ENCODE data around the gene SPEM2.
A peak's percentile ranks its signal among the peaks of the same experiment; 100 is the strongest.

The SPEM2 gene

DNA sequence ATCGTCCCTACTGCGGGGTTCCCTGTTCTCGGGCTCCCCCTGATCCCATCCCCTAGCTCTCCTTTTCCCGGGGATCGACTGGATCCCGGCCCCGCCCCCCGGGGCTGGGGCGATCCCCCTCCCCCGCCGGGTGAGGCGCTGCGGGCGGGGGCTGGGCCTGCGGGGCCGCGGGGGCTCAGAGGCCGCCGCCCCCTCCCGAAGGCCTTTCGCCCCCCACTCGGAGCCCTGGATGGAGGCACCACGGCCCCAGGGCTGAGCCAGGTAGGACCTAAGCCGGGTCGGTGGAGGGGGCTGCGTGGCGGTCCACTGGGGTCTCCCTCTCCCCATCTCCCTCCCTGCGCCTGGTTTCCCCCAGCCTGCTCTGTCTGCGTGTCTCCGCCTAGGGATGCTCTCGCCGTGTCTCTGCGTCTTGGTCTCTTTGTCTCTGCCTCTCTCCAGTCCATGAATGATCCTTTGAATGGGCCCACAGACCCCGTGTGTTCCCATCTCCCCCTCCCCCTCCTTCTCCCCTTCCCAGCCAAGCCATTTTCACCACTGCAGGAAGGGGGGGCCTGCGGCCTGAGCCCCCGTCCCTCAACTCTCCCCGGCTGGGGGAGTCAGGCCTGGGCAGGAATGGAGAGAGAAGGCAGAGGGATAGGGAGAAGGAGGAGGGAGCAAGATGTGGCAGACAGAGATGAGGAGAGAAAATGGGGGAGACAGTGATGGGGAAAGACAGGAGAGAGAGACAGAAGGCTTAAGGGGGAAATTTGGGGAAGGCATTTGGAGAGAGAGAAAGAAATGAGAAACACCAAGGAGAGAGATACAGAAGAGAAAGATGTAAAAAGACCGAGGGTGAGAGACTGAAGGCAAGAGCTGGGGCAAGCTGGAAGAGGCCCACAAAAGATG lies 19.8 kb upstream of the SPEM2 start:
- Mint-ChIP-seq H3K27ac (peak overlapping the region; percentile 48 to 95 (median 91)), H3K4me1 (peaks cover 19% of the 10 kb centered on the region), H3K9me3 (no peaks in the 10 kb centered on the region), H3K27me3 (ENCODE audit: low read depth) (peaks cover 6% of the 10 kb centered on the region), H3K36me3 (ENCODE audit: low read depth) (peaks cover 22% of the 10 kb centered on the region), H3K4me3 (peak overlapping the region; percentile 93 to 97 (median 94))
- TF ChIP-seq, protein P1, sequence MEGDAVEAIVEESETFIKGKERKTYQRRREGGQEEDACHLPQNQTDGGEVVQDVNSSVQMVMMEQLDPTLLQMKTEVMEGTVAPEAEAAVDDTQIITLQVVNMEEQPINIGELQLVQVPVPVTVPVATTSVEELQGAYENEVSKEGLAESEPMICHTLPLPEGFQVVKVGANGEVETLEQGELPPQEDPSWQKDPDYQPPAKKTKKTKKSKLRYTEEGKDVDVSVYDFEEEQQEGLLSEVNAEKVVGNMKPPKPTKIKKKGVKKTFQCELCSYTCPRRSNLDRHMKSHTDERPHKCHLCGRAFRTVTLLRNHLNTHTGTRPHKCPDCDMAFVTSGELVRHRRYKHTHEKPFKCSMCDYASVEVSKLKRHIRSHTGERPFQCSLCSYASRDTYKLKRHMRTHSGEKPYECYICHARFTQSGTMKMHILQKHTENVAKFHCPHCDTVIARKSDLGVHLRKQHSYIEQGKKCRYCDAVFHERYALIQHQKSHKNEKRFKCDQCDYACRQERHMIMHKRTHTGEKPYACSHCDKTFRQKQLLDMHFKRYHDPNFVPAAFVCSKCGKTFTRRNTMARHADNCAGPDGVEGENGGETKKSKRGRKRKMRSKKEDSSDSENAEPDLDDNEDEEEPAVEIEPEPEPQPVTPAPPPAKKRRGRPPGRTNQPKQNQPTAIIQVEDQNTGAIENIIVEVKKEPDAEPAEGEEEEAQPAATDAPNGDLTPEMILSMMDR (IDR thresholded peaks at IDR 0.05; ENCODE audit: unreplicated experiment in 3 of 3) = no peak

DNA sequence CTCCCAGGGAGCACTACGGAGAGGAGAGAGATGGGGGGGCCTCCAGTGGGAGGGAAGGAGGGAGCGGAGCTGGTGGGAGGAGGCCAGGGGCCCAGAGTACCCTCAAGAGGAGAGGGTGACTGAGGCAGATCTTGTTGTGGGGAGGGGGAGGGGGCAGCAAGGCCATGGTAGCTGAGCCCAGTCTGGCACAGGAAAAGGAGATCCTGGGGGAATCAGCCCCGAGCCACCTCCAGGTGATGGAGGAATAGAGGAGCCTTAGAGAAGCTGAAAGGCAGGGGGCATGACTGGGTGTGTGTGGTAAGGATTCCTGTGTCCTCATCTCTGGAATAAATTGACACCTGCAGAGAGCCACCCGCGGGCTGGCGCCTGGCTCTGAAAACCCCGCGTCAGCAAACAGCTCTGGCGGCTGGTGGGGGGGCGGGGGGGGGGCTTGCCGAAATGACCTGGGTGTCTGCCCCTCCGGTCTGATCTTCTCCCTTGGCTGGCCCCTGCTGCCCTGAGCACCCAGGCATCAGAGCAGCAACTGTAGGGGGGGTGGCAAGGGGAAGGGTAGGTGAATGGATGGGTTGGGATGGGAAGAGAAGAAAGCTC lies 19.1 kb upstream of the SPEM2 start:
- TF ChIP-seq, protein P1 (IDR thresholded peaks at IDR 0.05; ENCODE audit: unreplicated experiment in 3 of 3) = no peak
- H3K27ac Mint-ChIP-seq = peak overlapping the region; percentile 48 to 95 (median 91)
- no peaks in the 10 kb centered on the region for H3K9me3 Mint-ChIP-seq
- H3K36me3 Mint-ChIP-seq (ENCODE audit: low read depth) = peaks cover 25% of the 10 kb centered on the region
- H3K4me3 Mint-ChIP-seq = peak overlapping the region; percentile 93 to 97 (median 94)
- H3K27me3 Mint-ChIP-seq (ENCODE audit: low read depth) = peaks cover 6% of the 10 kb centered on the region
- peaks cover 19% of the 10 kb centered on the region for H3K4me1 Mint-ChIP-seq

- Mint-ChIP-seq H3K36me3 (ENCODE audit: low read depth) (peaks cover 21% of the 10 kb centered on the region), H3K9me3 (no peaks in the 10 kb centered on the region), H3K4me3 (peak overlapping the region; percentile 66 to 69 (median 68)), H3K4me1 (peaks cover 19% of the 10 kb centered on the region), H3K27ac (no peak overlapping the region), H3K27me3 (ENCODE audit: low read depth) (peaks cover 6% of the 10 kb centered on the region)
- TF ChIP-seq, protein P1 (IDR thresholded peaks at IDR 0.05; ENCODE audit: unreplicated experiment in 3 of 3) = no peak
These were observed 18.3 kb upstream of the SPEM2 start for GRCh38 chr17:7407082-7407481.

DNA sequence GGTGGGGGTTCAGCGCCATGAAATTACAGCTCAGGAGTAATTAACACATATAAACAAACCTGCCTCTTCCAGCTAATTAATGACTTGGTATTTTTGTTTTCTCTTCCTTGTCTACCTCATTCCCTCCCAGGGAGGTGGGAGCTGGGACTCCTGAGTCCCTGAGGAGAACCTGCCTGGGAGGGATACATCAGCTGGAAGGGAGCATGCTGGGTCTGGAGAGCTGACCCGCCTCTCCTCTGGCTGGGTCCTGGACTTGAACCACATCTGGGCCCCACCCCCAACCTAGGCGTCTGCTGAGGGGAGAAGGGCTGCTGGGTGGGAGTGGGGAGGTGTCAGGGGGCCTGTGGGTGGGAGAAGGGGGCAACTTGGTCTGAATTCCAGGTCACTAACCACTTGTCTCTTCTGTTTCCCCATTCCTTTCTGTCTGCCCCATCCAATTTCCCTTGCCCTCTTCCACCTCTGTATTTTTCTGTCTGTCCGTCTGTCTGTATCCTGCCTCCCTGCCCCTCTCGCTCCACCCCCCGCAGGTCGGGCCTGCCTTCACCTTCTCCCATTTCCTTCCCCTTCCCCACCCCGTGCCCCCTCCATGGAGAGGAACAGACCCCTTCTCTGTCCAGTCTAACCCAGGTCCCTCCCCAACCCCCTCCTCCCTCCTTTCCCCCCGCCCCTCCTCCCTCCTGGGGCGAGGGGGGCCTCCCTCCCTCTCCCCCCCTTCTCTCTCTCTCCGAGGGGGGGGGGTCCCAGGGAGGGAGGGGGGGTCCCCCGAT lies 17.7 kb upstream of the SPEM2 start, which contains the start of gene NLGN2:
Gene NLGN2 (plus strand): TSS at position 361 of the 767 bp plus-strand sequence. CDS start 411 bp downstream, outside the sequence.
- Mint-ChIP-seq H3K27ac (no peak within 1 kb of the TSS), H3K4me3 (peak within 1 kb of the TSS; percentile 66 to 69 (median 68)), H3K4me1 (peaks cover 19% of the 10 kb centered on the region), H3K36me3 (ENCODE audit: low read depth) (peaks cover 23% of the 10 kb centered on the region), H3K27me3 (ENCODE audit: low read depth) (peaks cover 6% of the 10 kb centered on the region), H3K9me3 (no peaks in the 10 kb centered on the region)
- TF ChIP-seq, protein P1 (IDR thresholded peaks at IDR 0.05; ENCODE audit: unreplicated experiment in 3 of 3) = no peak

GRCh38 chr17:7408252-7408727 lies 17.1 kb upstream of the SPEM2 start:
- TF ChIP-seq, protein P1 (IDR thresholded peaks at IDR 0.05; ENCODE audit: unreplicated experiment in 3 of 3) = no peak

More at GRCh38 chr17:7408252-7408727, 17.1 kb upstream of the SPEM2 start:
- Mint-ChIP-seq H3K27me3 (ENCODE audit: low read depth) (peaks cover 6% of the 10 kb centered on the region), H3K27ac (no peak overlapping the region), H3K4me1 (peaks cover 14% of the 10 kb centered on the region), H3K9me3 (no peaks in the 10 kb centered on the region), H3K4me3 (no peak overlapping the region), H3K36me3 (ENCODE audit: low read depth) (peaks cover 28% of the 10 kb centered on the region)
